Spleen (tissue), 11 donors: Measurements from ENCODE around the gene NPHS1. TPM values are rescaled to one million over a fixed set of nuclear protein-coding genes. Genes with fewer than 3 reads are reported as not detected.

ENCODE experiments used
- DNase-seq: peaks from one replicate; pipeline ENCODE4 v3.0.0-alpha.2; 2020
- H3K27ac ChIP-seq, 8 donors: fragments of 200-600 bp; sonication (generic) in 7 of 8; 1 replicate in 4 of 8; 2 replicates in 4 of 8; pipeline versions ENCODE4 v1.5.0 to v1.8.0; 2016 to 2021; ENCODE audit warnings: inconsistent platforms in 4 of 8, mild to moderate bottlenecking in 4 of 8, moderate library complexity in 1 of 8
- H3K27me3 ChIP-seq, 7 donors: fragments of 200-600 bp; sonication (generic) in 6 of 7; replicated peaks in 1 of 7; 1 replicate in 4 of 7; 2 replicates in 3 of 7; pipeline versions ENCODE4 v1.5.0 to v1.8.0; 2016 to 2021; ENCODE audit warnings: inconsistent platforms in 3 of 7, mild to moderate bottlenecking in 1 of 7
- H3K36me3 ChIP-seq, 6 donors: fragments of 200-600 bp; sonication (generic) in 5 of 6; 1 replicate in 4 of 6; 2 replicates in 2 of 6; pipeline versions ENCODE4 v1.5.0 to v1.8.0; 2016 to 2021; ENCODE audit warnings: inconsistent platforms in 2 of 6
- H3K4me1 ChIP-seq, 6 donors: fragments of 200-600 bp; sonication (generic) in 5 of 6; 1 replicate in 3 of 6; 2 replicates in 3 of 6; pipeline versions ENCODE4 v1.5.0 to v1.8.0; 2016 to 2021; ENCODE audit warnings: inconsistent platforms in 3 of 6
- H3K4me3 ChIP-seq, 8 donors: fragments of 200-600 bp; sonication (generic) in 7 of 8; 1 replicate in 4 of 8; 2 replicates in 4 of 8; pipeline versions ENCODE4 v1.5.0 to v1.8.0; 2016 to 2021; ENCODE audit warnings: inconsistent platforms in 4 of 8, mild to moderate bottlenecking in 4 of 8, moderate library complexity in 2 of 8
- H3K9me3 ChIP-seq, 8 donors: fragments of 200-600 bp; sonication (generic) in 7 of 8; 1 replicate in 4 of 8; 2 replicates in 4 of 8; pipeline versions ENCODE4 v1.5.0 to v1.8.0; 2016 to 2021; ENCODE audit warnings: inconsistent platforms in 4 of 8
- POLR2A ChIP-seq, 3 donors: fragments of 450-650 bp; IDR thresholded peaks; one replicate each; pipeline ENCODE4 v1.5.1; 2017; ENCODE audit warnings: antibody characterized with exemption in 3 of 3, mild to moderate bottlenecking in 1 of 3
- POLR2AphosphoS5 ChIP-seq, 3 donors: sonication (generic); formaldehyde crosslinking; IDR thresholded peaks; one replicate each; pipeline ENCODE4 v1.5.1; 2017; ENCODE audit warnings: antibody characterized with exemption in 3 of 3
- WGBS, 5 donors: extraction: QIAGEN DNeasy Blood & Tissue Kit in 3 of 5; methylation state at CpG; one replicate each; pipeline versions ENCODE4 v1.1.5 to v1.1.7; 2013 to 2018; 5-methylcytosine and 5-hydroxymethylcytosine counted together
- intact Hi-C: fragments of 100-400 bp; cut with DNase I; formaldehyde crosslinking; loops from one replicate; pipeline ENCODE4 v1.15.0; 2023; ENCODE audit warnings: low total_unique reads
- polyA plus RNA-seq, 3 donors: library from polyadenylated mRNA; stranded (reverse); fragments of 200-250 nt; gene quantifications; one replicate each; pipeline ENCODE4 v1.2.1, GENCODE V29; 2013
- total RNA-seq, 7 donors: library from RNA; depleted of rRNA in 3 of 7; stranded (reverse); fragments of >200 nt in 3 of 7; fragmentation: NEBNext Ultra II Directional in 4 of 7; extraction: Animal tissue kit (Norgen Biotek cat#: 25700) in 4 of 7; gene quantifications; one replicate each; pipeline versions ENCODE4 v1.1.0 to v1.2.1, GENCODE V29; 2016 to 2021
- TF ChIP-seq, protein P1 (sequence below), 11 experiments: fragments of 200-600 bp in 7 of 11; fragments of 450-650 bp in 4 of 11; sonication (generic) in 4 of 11; IDR thresholded peaks in 8 of 11; conservative IDR thresholded peaks in 3 of 11; 1 replicate in 7 of 11; 2 replicates in 4 of 11; pipeline versions ENCODE4 v1.4.0 to v1.8.0; 2016 to 2021; ENCODE audit warnings: antibody characterized with exemption in 11 of 11, inconsistent platforms in 4 of 11, mild to moderate bottlenecking in 1 of 11
- donor health status: healthy with polysubstance abuse.
- donor health status: DM: no; HTN: no; CAD: no; lungs with moderate emphysema.
- donor health status: DM: no; HTN: no; CAD: no.
- donor health status: Bipolar disorder and iron deficiency.
- donor health status: healthy.
- donor health status: DM: no; HTN: no; CAD: no.
- donor health status: DM: yes; HTN: yes; CAD: no.

NPHS1 gene
- total and polyA plus RNA-seq, 10 donors = 0.10 to 0.60 (median 0.20) TPM; not detected in 5

DNA sequence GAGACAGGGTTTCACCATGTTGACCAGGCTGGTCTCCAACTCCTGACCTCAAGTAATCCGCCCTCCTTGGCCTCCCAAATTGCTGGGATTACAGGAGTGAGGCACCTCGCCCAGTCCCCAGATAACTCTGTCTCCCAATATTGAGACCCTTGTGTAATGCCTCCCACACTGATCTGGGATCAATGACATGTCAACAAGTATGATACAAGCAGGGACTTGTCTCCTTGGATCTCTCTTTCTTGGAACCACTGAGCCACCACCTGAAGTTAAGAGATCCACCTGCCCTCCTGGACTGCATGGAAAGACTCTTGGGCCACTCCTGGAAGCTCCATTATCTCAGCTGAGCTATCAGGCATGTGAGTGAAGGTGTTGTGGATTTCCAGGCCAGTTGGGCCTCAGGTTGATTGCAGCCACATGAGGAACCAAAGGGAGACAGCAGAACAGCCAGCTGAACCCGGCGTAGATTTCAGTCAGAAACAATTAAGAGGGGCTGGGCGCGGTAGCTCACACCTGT, 33.0 kb upstream of the NPHS1 start:
- no peak overlapping the region for H3K27ac ChIP-seq
- 90 to 97% (median 95%) methylated on average over 6 of the region's 6 CpGs for WGBS, 5 donors
- intact Hi-C loops = loop anchor here (2.0 kb wide), 1 partner anchor 46 kb away; no protein-coding TSS in a partner anchor
- H3K4me1 ChIP-seq = peaks cover 0 to 7% (median 2%) of the 10 kb centered on the region in 6 donors
- peaks cover 0 to 8% (median 0%) of the 10 kb centered on the region in 7 donors for H3K27me3 ChIP-seq
- DNase-seq = no peak
- no peak overlapping the region for H3K4me3 ChIP-seq
- H3K9me3 ChIP-seq = no peaks in the 10 kb centered on the region
- peaks cover 5 to 49% (median 36%) of the 10 kb centered on the region in 6 donors for H3K36me3 ChIP-seq
- TF ChIP-seq POLR2AphosphoS5 (IDR thresholded peaks at IDR 0.05) = peak in 2 of 3 donors; percentile 25 to 58
- TF ChIP-seq, protein P1, sequence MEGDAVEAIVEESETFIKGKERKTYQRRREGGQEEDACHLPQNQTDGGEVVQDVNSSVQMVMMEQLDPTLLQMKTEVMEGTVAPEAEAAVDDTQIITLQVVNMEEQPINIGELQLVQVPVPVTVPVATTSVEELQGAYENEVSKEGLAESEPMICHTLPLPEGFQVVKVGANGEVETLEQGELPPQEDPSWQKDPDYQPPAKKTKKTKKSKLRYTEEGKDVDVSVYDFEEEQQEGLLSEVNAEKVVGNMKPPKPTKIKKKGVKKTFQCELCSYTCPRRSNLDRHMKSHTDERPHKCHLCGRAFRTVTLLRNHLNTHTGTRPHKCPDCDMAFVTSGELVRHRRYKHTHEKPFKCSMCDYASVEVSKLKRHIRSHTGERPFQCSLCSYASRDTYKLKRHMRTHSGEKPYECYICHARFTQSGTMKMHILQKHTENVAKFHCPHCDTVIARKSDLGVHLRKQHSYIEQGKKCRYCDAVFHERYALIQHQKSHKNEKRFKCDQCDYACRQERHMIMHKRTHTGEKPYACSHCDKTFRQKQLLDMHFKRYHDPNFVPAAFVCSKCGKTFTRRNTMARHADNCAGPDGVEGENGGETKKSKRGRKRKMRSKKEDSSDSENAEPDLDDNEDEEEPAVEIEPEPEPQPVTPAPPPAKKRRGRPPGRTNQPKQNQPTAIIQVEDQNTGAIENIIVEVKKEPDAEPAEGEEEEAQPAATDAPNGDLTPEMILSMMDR (IDR thresholded peaks at IDR 0.05 in 8 of 11, conservative IDR thresholded peaks at IDR 0.05 in 3 of 11) = no peak

GRCh38 chr19:35883882-35884281, 31.6 kb upstream of the NPHS1 start:
- Histone ChIP-seq H3K9me3 (no peaks in the 10 kb centered on the region), H3K4me3 (no peak overlapping the region), H3K27ac (no peak overlapping the region), H3K27me3 (peaks cover 0 to 22% (median 11%) of the 10 kb centered on the region in 7 donors), H3K4me1 (peaks cover 0 to 15% (median 2%) of the 10 kb centered on the region in 6 donors), H3K36me3 (peaks cover 0 to 35% (median 22%) of the 10 kb centered on the region in 6 donors)
- intact Hi-C loops = loop anchor here (2.0 kb wide), 1 partner anchor 47 kb away; no protein-coding TSS in a partner anchor
- DNase-seq = no peak
- 44 to 72% (median 60%) methylated on average over 2 of the region's 2 CpGs for WGBS, 5 donors
- TF ChIP-seq, protein P1 (IDR thresholded peaks at IDR 0.05 in 8 of 11, conservative IDR thresholded peaks at IDR 0.05 in 3 of 11) = no peak
- TF ChIP-seq POLR2A (IDR thresholded peaks at IDR 0.05) (no peak), POLR2AphosphoS5 (IDR thresholded peaks at IDR 0.05) (peak in 1 of 3 donors; percentile 25)

GRCh38 chr19:35882114-35882832, 30.0 kb upstream of the NPHS1 start:
- no peak for TF ChIP-seq POLR2AphosphoS5 (IDR thresholded peaks at IDR 0.05)
- TF ChIP-seq, protein P1 (IDR thresholded peaks at IDR 0.05 in 8 of 11, conservative IDR thresholded peaks at IDR 0.05 in 3 of 11) = peak; percentile 52 to 85 (median 66)
- no peak for TF ChIP-seq POLR2A (IDR thresholded peaks at IDR 0.05)
- H3K9me3 ChIP-seq = no peaks in the 10 kb centered on the region
- H3K27ac ChIP-seq = peak overlapping the region in 1 of 8 donors; percentile 4
- peaks cover 0 to 19% (median 6%) of the 10 kb centered on the region in 6 donors for H3K36me3 ChIP-seq
- WGBS, 5 donors = 29 to 42% (median 33%) methylated on average over 8 of the region's 8 CpGs
- intact Hi-C loops = no loop called here
- H3K4me1 ChIP-seq = peaks cover 0 to 15% (median 2%) of the 10 kb centered on the region in 6 donors
- DNase-seq = no peak
- H3K4me3 ChIP-seq = no peak overlapping the region
- peaks cover 0 to 38% (median 15%) of the 10 kb centered on the region in 7 donors for H3K27me3 ChIP-seq

GRCh38 chr19:35879770-35880317, 27.5 kb upstream of the NPHS1 start:
- H3K4me3 ChIP-seq = no peak overlapping the region
- WGBS, 5 donors = 3 to 5% (median 5%) methylated on average over 28 of the region's 28 CpGs
- TF ChIP-seq POLR2AphosphoS5 (IDR thresholded peaks at IDR 0.05) (peak in 2 of 3 donors; percentile 41 to 72), POLR2A (IDR thresholded peaks at IDR 0.05) (no peak)
- TF ChIP-seq, protein P1 (IDR thresholded peaks at IDR 0.05 in 8 of 11, conservative IDR thresholded peaks at IDR 0.05 in 3 of 11) = no peak

More at GRCh38 chr19:35879770-35880317, 27.5 kb upstream of the NPHS1 start:
- peaks cover 0 to 15% (median 2%) of the 10 kb centered on the region in 6 donors for H3K4me1 ChIP-seq
- H3K36me3 ChIP-seq = no peaks in the 10 kb centered on the region
- peak; percentile 91 for DNase-seq
- H3K27ac ChIP-seq = no peak overlapping the region
- intact Hi-C loops = no loop called here
- H3K27me3 ChIP-seq = peaks cover 0 to 51% (median 15%) of the 10 kb centered on the region in 7 donors
- no peaks in the 10 kb centered on the region for H3K9me3 ChIP-seq
